Activated CD8-positive, alpha-beta memory T cell treated with anti-CD3 and anti-CD28 coated beads for 1 hour (primary cell): ENCODE data around the gene RAI1.

Experiments used
- DNase-seq, 2 donors: peaks; one replicate each; pipeline ENCODE4 v3.0.0-alpha.2; 2020; ENCODE audit warnings: low read depth in 1 of 2; ENCODE audit errors: extremely low read depth in 1 of 2

The RAI1 gene

DNA sequence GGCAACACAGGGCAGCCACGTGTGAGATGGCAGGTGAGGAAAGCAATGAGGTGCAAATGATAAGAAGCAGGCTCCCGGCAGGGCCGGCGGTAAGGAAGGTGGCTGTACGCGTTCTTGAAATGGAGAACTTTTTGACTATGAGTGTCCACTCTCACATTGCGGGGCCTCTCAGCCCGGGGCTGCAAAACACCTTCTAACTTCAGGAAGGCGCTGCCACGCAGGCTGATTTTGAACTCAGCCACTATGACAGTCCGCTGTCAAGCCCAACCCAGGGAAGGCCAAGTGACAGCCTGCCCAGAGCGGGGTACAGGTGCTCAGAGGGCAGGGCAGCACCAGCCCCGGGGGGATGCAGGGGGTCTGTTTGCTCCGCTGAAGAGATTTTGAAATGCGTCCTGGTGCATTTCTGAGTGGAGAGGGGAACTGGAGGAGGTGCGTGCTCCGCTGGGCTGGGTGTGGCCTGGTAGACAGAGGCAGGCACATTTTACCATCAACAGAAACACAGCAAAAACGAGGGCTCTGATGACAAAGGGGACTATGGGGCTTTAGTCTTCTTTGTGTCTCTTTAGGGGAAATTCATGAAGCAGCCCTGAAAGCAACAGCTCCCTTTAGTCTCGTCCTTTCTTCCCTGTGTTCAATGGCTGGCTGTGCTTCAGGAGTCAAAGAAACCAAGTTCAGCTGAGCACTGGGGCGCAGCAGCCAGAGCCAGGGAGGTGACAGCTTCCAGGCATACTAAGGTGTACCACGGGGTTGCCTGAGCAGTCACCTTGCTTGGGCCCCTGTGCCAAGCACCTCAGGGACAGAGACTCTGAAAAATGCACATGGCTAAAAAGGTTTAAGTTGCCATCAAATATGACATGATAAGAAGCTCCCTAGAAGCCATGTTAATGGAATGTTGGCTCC lies 170.1 kb downstream of the RAI1 start:
- no peak for DNase-seq

GRCh38 chr17:17852930-17853329 lies 171.7 kb downstream of the RAI1 start:
- DNase-seq, result no peak

DNA sequence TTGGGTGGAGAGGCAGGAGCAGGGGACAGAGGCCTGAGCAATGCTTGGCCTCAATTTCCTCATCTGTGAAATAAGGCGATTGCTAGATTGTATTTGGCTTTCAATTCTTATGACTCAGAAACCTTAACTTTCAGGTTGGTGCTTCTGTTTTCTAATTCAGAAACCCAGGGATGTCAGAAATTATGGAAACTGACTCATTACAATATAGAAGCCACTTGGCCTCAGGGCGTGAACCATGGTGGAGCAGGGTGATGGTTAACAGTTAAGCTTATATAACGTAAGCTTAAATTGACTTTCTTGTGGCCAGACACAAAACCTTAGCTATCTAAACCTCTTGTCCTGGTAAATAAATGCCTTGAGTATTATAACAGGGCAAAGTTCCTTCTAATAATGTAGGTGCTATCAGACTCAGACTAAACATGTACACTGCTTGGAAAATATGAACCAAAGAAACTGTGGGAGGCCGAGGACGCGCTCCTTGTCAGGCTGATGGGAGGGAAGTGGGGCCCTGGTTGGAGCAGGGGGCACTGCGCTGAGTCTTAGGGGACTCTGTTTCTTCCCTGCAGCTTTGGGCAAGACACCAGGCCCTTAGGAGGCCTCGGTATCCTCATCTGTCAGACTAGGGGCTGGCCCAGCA lies 172.7 kb downstream of the RAI1 start:
- DNase-seq, result no peak

DNA sequence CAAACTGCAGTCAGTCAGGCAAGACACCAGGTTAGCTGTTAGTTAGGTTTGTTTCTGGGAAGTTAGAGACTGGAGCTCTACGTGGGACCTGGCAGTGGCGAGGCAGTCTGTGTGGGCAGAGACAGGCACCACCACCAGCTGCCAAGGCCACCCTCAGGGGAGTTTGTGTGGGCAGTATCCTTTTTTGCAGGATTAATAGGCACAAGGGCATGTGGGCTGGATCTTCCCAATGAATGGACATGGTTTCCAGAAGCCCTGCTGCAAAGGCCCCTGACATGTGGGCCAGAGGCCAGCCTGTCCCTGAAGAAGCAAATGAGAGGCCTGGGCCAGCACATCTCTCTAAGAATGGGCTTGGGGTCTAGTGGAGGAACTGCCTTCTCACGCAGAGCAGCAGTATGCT lies 174.7 kb downstream of the RAI1 start:
- DNase-seq, result no peak

DNA sequence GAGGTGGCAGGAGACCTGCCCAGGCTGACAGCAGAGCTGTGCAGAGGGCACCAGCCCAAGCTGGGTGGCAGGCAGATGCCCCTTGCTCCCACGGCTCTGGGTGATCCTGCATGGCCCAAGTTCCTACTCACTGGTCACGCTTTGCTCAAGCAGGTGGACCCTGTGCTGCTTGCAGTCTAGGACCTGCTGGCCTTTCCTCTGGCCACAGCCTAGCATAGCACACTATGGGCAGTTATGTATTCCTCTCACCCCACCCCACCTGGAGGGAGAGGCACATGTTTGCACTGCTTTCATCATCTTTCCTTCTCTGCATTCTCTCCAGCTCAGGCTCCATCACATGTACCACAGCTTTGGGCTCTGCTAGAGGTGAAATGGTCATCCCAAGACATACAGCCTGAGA lies 175.1 kb downstream of the RAI1 start:
- DNase-seq, result no peak

DNA sequence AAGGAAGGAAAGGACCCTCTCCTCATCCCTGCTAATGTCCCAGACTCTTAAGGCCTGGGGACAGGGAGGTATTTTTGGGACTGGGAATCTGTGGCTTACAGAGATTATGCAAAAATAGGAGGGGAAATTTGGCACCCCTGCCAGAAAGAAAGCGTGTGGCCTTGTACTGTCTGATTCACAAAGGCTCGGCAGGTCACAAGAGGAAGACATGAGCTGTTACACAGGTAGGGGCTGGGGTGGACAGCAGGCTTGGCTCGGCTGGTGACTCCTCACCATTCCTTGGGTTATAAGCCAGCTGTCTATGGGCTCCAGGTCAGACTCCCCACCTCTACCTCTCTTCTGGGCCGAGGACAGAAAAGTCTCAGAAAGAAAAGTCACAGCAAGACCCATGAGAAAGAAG lies 176.2 kb downstream of the RAI1 start:
- DNase-seq, result no peak

DNA sequence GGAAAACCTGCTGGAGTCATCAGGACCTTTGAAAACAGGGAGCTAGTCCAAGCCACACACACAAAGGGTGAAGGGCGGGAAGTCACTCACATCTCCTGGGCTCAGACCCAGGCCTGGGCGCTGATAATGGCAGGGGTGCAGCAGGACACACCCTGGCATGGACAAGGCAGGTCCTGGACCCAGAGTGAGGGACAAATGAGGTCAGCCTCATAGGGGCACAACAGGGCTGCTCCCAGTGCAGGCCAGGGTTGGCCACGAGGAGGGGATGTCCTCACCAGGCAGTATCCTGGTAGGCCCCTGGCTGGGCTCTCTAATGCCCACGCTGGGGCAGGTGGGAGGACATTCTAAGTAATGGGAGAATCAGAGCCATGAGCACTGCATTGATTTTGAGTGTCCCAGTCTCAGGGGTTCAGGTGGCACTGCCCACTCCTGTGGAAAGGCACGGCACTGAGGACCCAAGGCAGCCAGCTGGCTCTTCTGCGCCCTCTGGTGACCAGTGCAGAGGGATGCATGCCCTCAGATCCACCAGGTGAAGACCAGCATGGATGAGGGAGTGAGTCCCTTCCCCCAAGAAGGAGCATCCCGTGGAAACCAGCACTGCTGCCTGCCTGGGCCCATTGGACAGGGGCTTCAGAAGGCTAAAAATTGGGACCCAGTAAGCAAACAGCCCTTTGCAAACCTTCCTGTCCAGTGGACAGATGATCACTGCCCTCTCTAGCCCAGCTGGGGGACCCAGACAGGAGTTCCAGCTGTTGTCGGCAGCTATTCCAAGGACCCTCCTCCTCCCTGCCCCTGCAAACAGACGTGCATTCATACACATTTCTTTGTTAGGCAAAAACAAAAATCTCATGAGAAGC lies 178.9 kb downstream of the RAI1 start:
- DNase-seq, result peak; percentile 33 to 54

GRCh38 chr17:17860766-17861107 lies 179.5 kb downstream of the RAI1 start:
- DNase-seq, result no peak
